AML-193 (cell line): Measurements from ENCODE around the gene M1AP.

Experiments used
- DNase-seq, 2 experiments: peaks; one replicate each; lab custom pipeline; 2025; lab: John Stamatoyannopoulos, UW

Gene M1AP

DNA sequence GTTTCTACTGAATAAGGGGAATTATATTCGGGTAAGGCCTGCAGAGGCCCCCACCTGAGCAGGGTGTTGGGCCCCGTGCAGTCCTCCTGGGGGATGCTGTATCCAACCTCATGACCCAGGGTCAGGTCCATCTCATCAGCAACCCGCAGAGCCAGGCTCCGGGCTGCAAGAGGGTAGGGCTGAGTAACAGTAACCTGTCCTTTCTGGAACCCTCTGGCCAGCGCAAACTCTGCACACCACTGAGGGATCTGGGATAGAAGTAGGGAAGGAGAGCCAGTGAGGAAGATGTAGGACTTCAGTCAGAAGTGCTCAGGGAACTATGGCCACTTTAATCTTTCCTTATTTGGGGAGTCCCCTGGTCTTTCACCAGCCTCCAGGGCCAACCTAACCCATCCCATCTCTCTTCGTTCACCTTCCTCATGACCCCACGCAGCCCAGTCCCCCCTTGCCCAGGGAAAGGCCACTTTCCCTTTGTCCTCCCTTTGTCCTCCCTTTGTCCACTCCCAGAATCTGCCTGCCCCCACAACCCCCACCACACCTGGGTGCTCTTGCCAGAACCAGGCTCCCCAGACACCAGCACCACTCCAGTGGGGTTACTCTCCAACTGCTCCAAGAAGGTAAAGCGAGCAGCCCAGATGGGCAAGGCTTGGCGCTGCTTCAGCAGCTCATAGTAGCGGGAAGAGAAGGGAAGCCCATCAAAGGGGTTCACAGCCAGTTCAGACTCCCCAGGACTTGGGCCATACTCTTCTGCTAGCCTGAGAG, 123.0 kb downstream of the M1AP start:
- DNase-seq: no peak

DNA sequence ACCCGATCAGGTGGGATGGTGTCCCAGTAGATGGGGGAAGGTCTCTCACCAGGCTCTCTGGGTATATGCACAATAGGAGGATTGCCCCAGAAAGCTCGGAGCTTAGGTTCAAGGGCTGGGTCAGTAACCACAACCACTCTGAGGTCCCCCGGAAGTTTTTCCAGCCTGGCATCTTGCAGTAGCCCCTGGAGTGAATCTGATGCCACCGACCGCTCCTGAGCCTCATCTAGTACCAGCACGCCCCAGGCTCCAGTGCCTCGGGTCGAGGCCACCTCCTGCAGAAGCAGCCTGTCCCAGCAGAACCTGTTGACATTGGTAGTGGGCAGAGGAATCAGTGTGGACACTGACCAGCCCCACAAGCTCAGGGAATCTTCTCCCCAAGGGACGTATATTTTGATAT, 124.1 kb downstream of the M1AP start:
- no peak for DNase-seq

DNA sequence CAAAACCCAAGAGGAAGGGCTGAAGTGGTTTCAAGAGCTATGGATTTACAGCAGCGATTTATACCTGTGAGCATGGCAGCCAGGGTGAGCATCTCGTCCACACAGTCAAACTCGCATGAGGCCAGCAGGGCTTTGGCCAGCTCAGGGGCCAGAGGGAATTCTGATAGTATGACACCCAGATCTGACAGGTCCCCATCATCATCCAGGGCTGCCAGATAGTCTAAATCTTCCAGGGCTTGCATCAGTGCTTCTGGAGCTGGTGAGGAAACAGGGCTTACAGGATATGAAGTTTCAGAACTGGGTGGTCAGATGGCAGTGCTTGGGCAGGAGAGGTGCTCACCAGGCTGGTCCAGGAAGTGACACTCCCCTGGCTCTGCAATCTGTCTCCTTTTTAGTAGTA, 125.6 kb downstream of the M1AP start:
- DNase-seq: no peak

DNA sequence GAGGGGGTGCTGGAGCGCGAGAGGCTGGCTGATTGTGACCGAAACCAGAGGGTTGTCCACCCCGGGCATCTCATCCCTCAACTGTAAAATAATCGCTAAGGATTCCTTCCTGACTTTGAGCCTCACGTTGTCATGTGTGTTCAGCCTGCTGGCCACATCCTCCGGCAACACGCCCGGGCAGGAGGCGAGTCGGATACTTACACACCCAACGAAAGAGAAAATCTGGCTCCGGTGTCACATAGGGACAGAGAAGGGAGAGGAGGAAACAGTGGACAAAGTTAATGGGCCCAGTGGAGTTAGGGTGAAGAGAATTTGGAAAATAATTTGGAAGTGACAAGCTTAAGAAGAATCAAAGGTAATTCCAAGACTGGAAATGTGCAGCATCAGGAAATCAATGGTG, 131.5 kb downstream of the M1AP start:
- DNase-seq: no peak

DNA sequence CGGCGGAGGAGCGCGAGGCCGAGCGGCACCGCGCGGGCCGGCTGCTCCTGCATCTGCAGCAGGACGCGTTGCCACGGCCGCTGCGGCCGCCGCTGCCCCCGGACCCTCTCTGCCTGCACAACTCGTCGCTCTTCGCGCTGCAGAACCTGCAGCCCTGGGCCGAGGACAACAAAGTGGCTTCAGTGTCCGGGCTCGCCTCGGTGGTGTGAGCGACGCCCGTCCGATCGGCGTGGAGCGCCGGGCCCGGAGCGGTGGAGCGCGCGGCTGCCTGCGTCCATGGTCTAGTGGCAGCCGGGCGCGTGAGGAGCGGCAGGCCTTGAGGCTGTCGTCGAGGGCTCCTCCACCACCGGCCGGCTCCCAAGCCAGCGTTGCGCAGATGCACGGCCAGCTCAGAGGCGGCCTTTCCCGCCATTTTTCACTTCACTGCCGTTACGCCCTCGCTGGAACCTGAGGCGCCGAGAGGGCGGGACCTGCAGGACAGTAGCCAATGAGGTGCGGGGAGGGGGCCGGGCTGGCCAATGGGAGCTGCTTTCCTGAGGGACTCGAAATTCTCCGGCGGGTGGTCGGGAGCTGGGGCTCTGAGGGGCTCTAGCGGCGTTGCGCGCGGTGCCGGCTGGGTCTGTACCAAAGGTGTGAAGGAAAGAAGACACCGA, 132.0 kb downstream of the M1AP start:
- DNase-seq: no peak

DNA sequence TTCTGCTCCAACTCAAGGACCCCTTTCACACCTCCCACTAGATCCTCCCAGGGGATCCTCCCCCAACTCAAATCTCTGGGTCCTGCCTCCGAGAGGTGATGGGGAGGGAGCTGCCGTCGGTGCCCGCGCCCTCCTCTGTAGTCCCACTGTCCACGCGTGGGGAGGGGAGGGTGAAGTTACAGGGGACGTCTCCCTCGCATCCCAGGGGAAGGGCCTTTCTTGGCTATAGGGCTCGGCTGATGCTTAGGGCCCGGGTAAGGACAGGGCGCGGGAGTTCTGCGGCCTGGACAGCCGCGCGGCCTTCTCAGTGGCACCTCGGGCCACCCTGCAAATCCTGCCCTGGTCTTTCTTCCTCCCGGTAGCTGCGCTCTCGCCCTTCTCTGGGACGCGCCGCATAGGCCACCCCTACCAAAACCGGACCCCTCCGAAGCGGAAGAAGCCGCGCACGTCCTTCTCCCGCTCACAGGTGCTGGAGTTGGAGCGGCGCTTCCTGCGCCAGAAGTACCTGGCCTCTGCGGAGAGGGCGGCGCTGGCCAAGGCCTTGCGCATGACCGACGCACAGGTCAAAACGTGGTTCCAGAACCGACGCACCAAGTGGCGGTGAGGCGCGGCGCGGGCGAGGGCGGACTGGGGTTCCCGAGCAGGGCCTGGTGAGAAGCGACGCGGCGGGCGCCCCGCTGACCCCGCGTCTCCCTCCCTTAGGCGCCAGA, 132.7 kb downstream of the M1AP start:
- DNase-seq: no peak

DNA sequence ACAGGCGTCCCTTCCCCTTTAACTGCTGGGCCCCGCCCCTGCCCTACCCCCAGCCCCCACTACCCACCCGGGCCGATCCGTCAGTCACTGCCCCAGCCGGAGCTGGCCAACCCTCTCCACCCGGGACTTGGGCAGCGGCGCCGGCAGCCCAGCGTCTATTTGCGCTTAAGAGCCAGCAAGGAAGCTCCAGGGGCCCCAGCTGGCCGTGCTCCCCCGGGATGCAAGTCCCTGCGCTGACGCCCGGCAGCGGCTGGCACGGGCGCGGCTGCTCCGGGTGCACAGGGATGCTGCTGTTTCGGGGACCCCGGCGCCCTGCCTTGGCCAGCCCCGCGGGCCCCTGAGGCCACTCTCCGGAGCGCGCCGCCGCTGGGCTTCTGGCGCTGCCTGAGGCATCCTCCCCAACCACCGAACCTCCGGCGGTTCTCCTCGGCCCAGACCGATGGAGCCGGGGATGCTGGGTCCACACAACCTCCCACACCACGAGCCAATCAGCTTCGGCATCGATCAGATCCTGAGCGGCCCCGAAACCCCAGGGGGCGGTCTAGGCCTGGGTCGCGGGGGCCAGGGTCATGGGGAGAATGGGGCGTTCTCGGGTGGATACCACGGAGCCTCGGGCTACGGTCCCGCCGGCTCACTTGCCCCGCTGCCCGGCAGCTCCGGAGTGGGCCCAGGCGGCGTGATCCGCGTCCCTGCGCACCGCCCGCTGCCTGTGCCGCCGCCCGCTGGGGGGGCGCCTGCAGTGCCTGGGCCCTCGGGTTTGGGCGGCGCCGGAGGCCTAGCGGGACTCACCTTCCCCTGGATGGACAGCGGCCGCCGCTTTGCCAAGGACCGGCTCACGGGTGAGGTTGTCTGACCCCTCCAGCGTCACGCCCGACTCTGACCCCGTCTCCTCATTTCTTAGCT, 133.5 kb downstream of the M1AP start, which contains the start of gene TLX2:
Gene TLX2, plus strand, starts transcription at position 83 of the 903 bp plus-strand sequence. Its CDS starts 357 bp downstream, at position 440.
- no peak for DNase-seq

DNA sequence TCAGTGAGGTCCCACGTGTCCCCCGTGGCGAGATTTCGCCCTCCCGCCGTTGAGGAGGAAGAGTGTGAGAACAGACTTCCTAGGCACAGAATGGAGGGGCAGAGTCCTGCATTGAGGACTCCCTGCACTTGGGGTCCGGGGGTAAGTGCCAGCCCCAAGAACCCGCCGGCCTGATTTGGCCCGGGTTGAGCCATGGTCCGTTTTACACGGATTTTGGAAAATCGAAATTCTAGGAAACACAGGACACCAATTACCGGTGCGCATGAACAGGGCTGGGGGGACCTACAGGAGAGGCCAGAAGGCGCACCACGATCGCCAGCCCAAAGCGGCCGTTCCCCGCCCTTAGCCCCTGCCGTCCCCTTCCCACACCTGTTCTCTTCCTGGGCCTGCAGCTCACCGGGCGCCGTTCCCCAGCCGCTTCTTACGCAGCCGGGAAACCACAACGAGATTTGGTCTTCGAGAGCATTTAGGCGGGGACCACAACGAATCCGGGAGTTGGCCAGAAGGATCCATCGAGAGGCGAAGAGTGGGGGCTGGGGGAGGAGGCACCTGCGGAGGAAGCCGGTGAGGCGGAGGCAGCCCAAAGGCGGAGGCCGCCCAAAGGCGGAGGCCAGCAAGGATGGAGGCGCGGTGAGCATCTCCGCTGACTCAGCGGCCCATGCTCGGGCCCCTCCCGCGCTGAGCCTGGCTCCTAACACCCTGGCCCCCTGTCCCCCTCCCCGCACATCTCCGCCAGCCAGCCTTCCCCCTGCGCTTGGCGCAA, 134.3 kb downstream of the M1AP start:
- DNase-seq: no peak

DNA sequence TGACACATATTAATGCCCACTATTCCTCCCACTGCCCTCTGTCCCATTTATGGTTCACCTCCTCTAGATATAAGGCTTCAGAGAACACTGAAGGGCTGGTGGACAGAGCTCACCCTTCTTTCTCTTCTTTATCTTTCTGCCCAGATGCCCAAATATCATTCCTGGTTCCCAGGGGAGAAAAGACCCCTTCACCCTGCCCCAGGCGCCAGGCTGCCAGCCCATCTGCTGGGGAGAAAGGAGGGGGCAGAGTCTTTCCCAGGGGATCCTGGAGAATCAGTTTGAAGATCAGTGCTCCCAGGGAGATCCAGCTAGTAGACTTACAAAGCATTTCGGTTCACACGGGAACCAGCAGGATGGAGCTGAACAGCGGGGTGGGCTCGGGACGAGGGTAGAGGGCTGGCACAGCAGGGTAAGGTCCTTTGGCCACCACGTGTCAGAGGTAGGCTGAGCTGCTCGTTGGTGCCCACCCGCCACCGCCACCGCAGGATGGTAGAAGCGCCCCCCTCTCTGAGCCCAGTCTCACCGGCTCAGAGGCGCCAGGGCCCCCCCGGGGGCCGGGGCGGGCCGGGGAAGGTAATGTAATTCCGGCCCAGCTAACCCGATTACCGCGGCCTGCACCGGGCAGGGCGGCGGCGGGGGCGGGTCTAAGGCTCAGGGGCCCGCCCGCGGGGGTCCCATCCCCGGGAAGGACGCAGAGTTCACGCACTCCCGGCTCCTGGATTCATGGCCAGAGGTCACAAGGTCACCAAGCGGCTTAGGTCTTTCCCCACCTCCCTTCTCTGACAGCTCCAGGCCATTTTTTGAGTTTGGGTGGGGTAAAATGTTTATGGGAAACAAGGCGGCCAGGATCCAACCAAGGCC, 135.2 kb downstream of the M1AP start:
- no peak for DNase-seq

DNA sequence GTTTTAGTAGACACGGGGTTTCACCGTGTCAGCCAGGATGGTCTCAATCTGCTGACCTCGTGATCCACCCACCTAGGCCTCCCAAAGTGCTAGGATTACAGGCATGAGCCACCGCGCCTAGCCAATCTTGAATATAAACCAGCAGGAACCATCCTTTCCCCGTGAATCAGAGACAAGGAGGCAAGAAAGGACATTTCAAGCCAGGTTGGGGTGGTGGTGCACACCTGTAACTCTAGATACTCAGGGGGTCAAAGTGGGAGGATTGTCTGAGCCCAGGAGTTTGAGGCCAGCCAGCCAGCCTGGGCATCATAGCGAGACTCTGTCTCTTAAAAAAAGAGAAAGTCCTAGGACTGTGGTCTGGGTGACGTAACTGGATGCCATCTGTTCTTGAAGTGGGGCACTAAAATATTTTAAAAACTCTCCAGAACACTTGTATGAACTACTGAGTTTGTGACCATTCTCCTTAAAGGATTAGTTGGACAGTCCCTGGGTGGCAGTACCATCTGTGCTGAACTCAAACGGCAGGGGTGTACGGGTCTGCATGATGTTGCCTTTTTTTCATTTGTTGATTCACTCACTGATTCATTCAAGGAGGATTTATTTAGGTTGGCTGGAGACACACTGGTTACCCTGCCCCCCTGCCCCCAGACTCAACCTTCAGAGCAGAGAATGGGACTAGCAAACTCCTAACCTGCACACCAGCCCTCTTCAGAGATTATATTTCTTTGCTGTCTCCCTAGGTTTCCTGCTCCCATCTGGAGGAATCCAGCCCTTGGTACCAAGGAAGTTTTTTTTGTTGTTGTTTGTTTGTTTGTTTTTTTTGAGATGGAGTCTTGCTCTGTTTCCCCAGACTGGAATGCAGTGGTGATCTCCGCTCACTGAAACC, 136.8 kb downstream of the M1AP start:
- no peak for DNase-seq

DNA sequence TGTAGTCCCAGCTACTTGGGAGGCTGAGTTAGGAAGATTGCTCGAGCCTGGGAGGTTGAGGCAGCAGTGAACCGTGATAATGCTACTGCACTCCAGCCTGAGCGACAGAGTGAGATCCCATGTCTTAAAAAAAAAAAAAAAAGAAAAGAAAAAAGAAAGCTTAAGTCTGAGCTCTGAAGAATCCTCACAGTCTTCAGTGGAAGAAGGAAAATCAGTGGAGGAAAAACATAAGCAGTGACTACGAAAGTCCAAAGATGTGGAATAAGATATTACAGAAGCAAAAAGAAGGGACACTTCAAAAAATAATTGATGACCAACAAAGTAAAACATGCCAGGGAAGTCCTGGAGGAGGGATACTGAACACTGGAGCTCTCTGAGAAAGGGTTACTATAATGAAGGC, 137.9 kb downstream of the M1AP start:
- DNase-seq: no peak

DNA sequence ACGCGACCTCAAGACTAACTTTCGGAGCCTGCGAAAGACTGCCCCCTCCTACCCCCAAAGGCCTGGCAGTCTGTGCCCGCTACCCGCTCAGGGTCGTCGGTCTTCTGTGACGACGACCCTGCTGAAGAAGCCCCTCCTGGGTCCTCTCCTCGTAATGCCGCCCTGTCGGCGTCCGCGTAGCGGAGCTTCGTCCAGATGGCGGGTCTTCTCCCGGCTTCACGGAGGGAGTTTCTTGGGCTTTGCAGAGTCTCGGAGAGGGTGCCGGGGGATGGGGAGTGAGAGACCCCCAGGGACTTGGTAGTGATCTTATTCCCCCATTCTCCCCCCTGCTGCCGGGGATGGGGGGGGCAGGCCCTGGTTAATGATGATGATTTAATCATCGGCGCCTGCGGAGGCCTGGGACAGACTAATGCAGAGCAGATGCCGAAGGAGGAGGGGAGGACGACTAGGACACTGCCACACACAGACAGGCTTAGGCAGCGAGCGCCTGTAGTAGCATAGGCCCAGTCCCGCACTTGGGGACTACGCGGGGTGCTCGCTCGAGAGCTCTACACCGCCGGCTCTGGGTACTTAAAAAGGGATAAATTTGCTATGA, 140.1 kb downstream of the M1AP start:
- DNase-seq: no peak
